Measurements from ENCODE around the gene COPS6.

Gene COPS6

DNA sequence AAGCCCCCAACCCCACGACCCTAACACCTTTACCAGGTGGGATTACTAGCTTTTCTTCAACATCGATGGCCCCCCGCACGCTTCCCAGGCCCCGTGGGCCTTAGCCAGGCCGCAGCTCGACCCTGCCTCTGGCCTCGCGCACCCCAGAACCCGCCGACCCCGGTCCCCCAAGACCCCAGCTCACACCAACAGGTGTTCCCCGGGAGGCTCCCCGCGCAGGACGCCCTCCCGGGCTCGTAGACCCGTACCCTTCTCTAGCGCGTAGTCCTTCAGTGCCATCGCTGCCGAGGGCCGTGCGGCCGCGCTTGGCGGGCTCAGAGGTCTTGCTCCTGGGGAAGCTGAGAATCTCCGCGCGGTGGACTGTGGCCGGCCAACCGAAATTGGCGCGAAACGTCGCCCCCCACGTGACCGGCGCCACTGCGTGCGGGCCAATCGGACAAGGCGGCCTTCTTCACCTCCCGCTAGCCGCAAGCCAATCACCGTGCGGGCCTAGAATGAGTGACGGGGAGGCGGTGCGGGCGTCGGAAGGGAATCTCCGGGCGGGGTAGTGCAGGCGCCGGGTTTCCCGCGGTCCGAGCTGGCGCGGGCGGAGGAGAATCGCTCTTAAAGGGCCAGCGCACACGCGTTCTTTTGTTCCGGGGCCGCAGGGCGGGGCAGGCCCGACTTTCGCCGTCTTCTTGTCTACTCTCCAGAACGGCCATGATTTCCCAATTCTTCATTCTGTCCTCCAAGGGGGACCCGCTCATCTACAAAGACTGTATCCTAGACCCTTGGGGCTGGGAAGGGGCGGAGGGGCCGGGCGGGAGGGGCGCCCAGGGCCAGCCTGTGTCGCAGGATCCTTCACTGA lies 12.5 kb downstream of the COPS6 start, which contains the start of the genes AP4M1 and MCM7:
Gene AP4M1, plus strand, starts transcription at position 628 of the 847 bp plus-strand sequence. Its CDS starts 72 bp downstream, at position 700.
Gene MCM7, minus strand, starts transcription at position 382 of the 847 bp plus-strand sequence. Its CDS starts 103 bp downstream, at position 279.
- peak; percentile 99 for DNase-seq (ENCODE audit: low spot score)
- H3K27ac ChIP-seq = peak within 1 kb of the TSS; percentile 82 to 97
- H3K4me3 ChIP-seq = peak within 1 kb of the TSS; percentile 82
- TF ChIP-seq, protein P1, sequence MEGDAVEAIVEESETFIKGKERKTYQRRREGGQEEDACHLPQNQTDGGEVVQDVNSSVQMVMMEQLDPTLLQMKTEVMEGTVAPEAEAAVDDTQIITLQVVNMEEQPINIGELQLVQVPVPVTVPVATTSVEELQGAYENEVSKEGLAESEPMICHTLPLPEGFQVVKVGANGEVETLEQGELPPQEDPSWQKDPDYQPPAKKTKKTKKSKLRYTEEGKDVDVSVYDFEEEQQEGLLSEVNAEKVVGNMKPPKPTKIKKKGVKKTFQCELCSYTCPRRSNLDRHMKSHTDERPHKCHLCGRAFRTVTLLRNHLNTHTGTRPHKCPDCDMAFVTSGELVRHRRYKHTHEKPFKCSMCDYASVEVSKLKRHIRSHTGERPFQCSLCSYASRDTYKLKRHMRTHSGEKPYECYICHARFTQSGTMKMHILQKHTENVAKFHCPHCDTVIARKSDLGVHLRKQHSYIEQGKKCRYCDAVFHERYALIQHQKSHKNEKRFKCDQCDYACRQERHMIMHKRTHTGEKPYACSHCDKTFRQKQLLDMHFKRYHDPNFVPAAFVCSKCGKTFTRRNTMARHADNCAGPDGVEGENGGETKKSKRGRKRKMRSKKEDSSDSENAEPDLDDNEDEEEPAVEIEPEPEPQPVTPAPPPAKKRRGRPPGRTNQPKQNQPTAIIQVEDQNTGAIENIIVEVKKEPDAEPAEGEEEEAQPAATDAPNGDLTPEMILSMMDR (IDR thresholded peaks at IDR 0.05) = no peak

DNA sequence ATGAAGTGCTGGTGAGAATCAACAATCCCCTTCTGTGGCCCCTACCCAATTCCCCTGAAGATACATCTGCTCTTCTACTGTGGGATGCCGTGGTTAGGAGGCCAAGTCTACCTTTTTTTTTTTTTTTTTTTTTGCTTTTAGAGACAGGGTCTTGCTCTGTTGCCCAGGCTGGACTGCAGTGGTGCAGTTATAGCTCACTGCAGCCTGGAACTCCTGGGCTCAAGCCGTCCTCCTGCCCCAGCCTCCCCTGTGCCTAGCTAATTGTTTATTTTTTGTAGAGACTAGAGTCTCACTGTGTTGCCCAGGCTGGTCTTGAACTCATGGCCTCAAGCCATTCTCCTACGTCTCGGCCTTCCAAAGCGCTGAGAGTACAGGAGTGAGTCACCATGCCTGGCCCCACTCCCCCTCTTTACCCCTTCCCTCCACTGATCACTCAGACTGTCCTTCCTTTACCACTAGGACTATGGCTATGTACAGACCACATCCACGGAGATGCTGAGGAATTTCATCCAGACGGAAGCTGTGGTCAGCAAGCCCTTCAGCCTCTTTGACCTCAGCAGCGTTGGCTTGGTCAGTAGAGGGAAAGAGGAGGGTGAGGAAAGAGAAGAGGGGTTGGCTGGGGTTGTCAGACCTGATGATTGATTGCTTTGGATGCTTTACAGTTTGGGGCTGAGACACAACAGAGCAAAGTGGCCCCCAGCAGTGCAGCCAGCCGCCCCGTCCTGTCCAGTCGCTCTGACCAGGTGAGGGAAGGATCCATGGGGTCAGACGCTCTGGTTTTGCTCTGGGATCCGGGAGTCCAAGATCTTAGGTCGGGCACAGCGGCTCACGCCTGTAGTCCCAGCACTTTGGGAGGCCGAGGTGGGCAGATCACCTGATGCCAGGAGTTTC lies 14.4 kb downstream of the COPS6 start:
- DNase-seq (ENCODE audit: low spot score) = no peak
- H3K4me3 ChIP-seq = no peak overlapping the region
- peak overlapping the region in 1 of 2 donors; percentile 97 for H3K27ac ChIP-seq
- TF ChIP-seq, protein P1 (IDR thresholded peaks at IDR 0.05) = no peak

DNA sequence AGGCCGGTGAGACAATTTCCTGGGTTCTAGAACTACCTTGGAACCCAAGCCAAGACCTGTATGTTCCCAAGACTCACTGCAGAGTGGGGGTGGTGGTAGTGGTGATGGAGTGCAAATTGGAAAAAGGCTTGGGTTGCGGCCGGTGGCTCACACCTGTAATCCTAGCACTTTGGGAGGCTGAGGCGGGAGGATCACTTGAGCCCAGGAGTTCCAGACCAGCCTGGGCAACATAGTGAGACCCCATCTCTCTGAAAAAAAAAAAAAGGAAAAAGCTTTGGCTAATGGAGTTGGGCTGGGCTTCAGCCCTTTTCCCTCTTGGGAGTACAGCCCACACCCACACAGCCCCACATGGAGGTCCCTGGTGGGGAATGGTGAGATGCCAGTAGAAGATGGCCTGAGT lies 16.8 kb downstream of the COPS6 start:
- no peak overlapping the region for H3K27ac ChIP-seq
- no peak overlapping the region for H3K4me3 ChIP-seq
- TF ChIP-seq, protein P1 (IDR thresholded peaks at IDR 0.05) = no peak
- DNase-seq (ENCODE audit: low spot score) = no peak

DNA sequence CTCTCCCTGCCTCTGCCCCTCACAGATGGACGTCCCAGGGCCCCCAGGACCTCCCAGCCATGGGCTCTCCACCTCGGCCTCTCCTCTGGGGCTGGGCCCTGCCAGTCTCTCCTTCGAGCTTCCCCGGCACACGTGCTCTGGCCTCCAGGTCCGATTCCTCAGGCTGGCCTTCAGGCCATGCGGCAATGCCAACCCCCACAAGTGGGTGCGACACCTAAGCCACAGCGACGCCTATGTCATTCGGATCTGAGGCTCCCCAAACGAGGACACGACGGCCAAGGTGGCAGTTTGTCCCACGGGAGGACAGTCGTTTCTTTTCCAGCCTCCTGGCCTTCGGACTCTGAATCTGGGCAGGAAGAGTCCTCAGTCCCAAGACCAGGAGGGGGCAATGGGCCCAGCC lies 17.9 kb downstream of the COPS6 start:
- H3K4me3 ChIP-seq = no peak overlapping the region
- no peak overlapping the region for H3K27ac ChIP-seq
- no peak for DNase-seq (ENCODE audit: low spot score)
- TF ChIP-seq, protein P1 (IDR thresholded peaks at IDR 0.05) = no peak

DNA sequence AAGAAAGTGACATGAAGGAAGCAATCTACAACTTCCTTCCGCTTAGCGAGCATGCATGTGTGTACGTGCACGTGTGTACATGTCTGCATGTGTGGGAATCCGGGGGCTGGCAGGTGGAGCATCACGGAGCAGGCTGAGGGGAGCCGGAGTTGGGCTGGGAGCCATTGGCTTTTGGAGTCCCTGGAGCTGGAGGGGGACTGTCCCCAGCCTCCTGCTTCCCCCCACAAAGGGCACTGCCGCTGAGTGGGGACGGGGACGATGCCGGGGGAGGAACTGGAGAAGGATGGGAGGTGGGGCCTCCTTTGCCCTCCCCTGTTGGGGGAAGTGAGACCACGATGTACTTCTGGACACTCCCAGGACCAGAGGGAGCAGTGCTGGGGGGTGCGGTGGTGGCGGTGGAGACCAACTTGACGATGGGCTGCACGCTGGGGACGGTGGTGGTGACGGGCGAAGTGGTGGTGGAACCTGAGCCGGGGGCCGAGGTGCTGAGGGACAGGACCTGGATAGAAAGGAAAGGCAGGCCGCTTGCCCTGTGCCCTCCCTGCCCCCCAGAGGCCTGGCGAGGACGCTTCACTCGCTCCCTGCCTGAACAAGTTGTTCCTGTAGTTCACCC lies 18.5 kb downstream of the COPS6 start:
- H3K27ac ChIP-seq = no peak overlapping the region
- TF ChIP-seq, protein P1 (IDR thresholded peaks at IDR 0.05) = no peak
- no peak overlapping the region for H3K4me3 ChIP-seq
- DNase-seq (ENCODE audit: low spot score) = no peak

DNA sequence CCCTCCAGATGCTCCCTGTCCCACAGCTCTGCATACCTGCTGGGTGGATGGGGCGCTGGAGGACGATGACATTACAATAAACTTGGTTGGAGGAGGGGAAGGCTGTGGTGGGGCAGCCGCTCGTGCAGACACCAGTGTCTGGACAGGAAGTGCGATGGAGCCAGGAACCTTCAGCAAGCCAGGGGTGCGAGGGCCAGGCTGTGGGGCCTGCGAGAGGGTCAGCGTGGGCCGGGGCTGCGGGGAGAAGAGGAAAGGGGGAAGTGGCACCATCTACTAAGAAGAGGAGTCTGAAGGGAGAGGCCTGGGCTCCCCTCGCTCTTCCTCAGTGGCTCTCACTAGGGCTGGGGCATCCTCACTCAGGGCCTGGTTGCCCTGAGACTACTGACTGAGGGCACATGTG lies 19.1 kb downstream of the COPS6 start:
- no peak overlapping the region for H3K4me3 ChIP-seq
- H3K27ac ChIP-seq = no peak overlapping the region
- no peak for DNase-seq (ENCODE audit: low spot score)
- TF ChIP-seq, protein P1 (IDR thresholded peaks at IDR 0.05) = no peak

Measured in coronary artery (tissue), 2 donors.